ENCODE data around the gene ARID2. TPM values are rescaled to one million over a fixed set of nuclear protein-coding genes. Genes with fewer than 3 reads are reported as not detected.

ARID2 gene
- total and polyA plus RNA-seq, 8 donors: 6.1 to 25.6 (median 13.8) TPM

GRCh38 chr12:45914090-45914489 is 184.6 kb downstream of the ARID2 start:
- TF ChIP-seq CTCF (IDR thresholded peaks at IDR 0.05): no peak
- H3K27me3 ChIP-seq: no peaks in the 10 kb centered on the region
- ATAC-seq (peak in 1 of 4 donors; percentile 3), FAIRE-seq (no peak), DNase-seq (no peak)
- no peak overlapping the region for H3K27ac ChIP-seq
- peaks cover 0 to 5% (median 3%) of the 10 kb centered on the region in 3 donors for H3K36me3 ChIP-seq
- no peak overlapping the region for H3K4me3 ChIP-seq
- no peaks in the 10 kb centered on the region for H3K9me3 ChIP-seq
- H3K4me1 ChIP-seq: peaks cover 8 to 16% (median 11%) of the 10 kb centered on the region in 3 donors
- WGBS, 2 donors: 80 to 90% methylated on average over 1 of the region's 1 CpG
- intact Hi-C loops (cut with DNase I): no loop called here

GRCh38 chr12:45915405-45915804 is 185.9 kb downstream of the ARID2 start:
- peaks cover 8% of the 10 kb centered on the region in 3 donors for H3K4me1 ChIP-seq
- TF ChIP-seq CTCF (IDR thresholded peaks at IDR 0.05): no peak
- H3K4me3 ChIP-seq: no peak overlapping the region
- ATAC-seq (peak in 1 of 4 donors; percentile 6), FAIRE-seq (no peak), DNase-seq (no peak)
- 87 to 93% methylated on average over 2 of the region's 2 CpGs for WGBS, 2 donors
- no peaks in the 10 kb centered on the region for H3K27me3 ChIP-seq
- H3K36me3 ChIP-seq: peaks cover 0 to 5% (median 3%) of the 10 kb centered on the region in 3 donors
- intact Hi-C loops (cut with DNase I): no loop called here
- H3K27ac ChIP-seq: no peak overlapping the region
- no peaks in the 10 kb centered on the region for H3K9me3 ChIP-seq

- no peak for FAIRE-seq
- intact Hi-C loops (cut with DNase I): no loop called here
- no peak for DNase-seq
- Histone ChIP-seq H3K27ac (no peak overlapping the region), H3K27me3 (no peaks in the 10 kb centered on the region), H3K9me3 (no peaks in the 10 kb centered on the region), H3K4me1 (no peaks in the 10 kb centered on the region), H3K36me3 (peaks cover 0 to 20% (median 3%) of the 10 kb centered on the region in 3 donors), H3K4me3 (no peak overlapping the region)
- no peak for ATAC-seq
- WGBS, 2 donors: 92 to 98% methylated on average over 3 of the region's 3 CpGs
- no peak for TF ChIP-seq CTCF (IDR thresholded peaks at IDR 0.05)
Measured at GRCh38 chr12:45918818-45919217, 189.3 kb downstream of the ARID2 start.

GRCh38 chr12:45928309-45928708 is 198.8 kb downstream of the ARID2 start:
- DNase-seq: no peak
- FAIRE-seq: no peak
- no peaks in the 10 kb centered on the region for H3K4me1 ChIP-seq
- intact Hi-C loops (cut with DNase I): no loop called here
- TF ChIP-seq CTCF (IDR thresholded peaks at IDR 0.05): no peak
- no peak for ATAC-seq
- no peak overlapping the region for H3K27ac ChIP-seq
- H3K4me3 ChIP-seq: no peak overlapping the region
- no peaks in the 10 kb centered on the region for H3K9me3 ChIP-seq
- 76 to 87% methylated on average over 2 of the region's 2 CpGs for WGBS, 2 donors
- H3K36me3 ChIP-seq: peaks cover 4 to 62% (median 17%) of the 10 kb centered on the region in 3 donors
- no peaks in the 10 kb centered on the region for H3K27me3 ChIP-seq

- TF ChIP-seq CTCF (IDR thresholded peaks at IDR 0.05): no peak
- Histone ChIP-seq H3K27ac (no peak overlapping the region), H3K4me1 (no peaks in the 10 kb centered on the region), H3K9me3 (no peaks in the 10 kb centered on the region), H3K36me3 (peaks cover 4 to 49% (median 9%) of the 10 kb centered on the region in 3 donors), H3K4me3 (no peak overlapping the region), H3K27me3 (no peaks in the 10 kb centered on the region)
- DNase-seq (no peak), ATAC-seq (no peak), FAIRE-seq (no peak)
- intact Hi-C loops (cut with DNase I): no loop called here
- 93 to 97% methylated on average over 3 of the region's 3 CpGs for WGBS, 2 donors
Measured at GRCh38 chr12:45930369-45930768, 200.9 kb downstream of the ARID2 start.

Data from pancreas (tissue), 10 donors.